WERI-Rb-1 (cell line): ENCODE results near the gene ABCA4.
A peak's percentile ranks its signal among the peaks of the same experiment; 100 is the strongest.
"Not testable (repeated sequence)": the region's sequence is repeated elsewhere in the genome, so short reads cannot be mapped to it uniquely, and the experiment has no call there.

ENCODE experiments used
- DNase-seq: peaks from one replicate; pipeline ENCODE4 v3.0.0-alpha.2; 2020
- H3K27ac ChIP-seq: fragments of 250-450 bp; sonication (Bioruptor Pico); 2 replicates; pipeline ENCODE4 v1.5.1; 2020; ENCODE audit warnings: mild to moderate bottlenecking, moderate library complexity
- H3K27me3 ChIP-seq: fragments of 250-450 bp; sonication (Bioruptor Pico); 2 replicates; pipeline ENCODE4 v1.5.1; 2021; ENCODE audit warnings: mild to moderate bottlenecking, low read depth, moderate library complexity; ENCODE audit not compliant: insufficient read depth, severe bottlenecking
- H3K36me3 ChIP-seq: fragments of 250-450 bp; sonication (Bioruptor Pico); 2 replicates; pipeline ENCODE4 v1.5.1; 2020; ENCODE audit warnings: mild to moderate bottlenecking, moderate library complexity
- H3K4me3 ChIP-seq: 2 replicates; pipeline ENCODE4 v1.5.1; 2011; ENCODE audit warnings: low read depth, mild to moderate bottlenecking, control low read depth, low read length
- H3K9me3 ChIP-seq: fragments of 250-450 bp; sonication (Bioruptor Pico); 2 replicates; pipeline ENCODE4 v1.5.1; 2021; ENCODE audit warnings: mild to moderate bottlenecking, moderate library complexity; ENCODE audit not compliant: severe bottlenecking
- CTCF ChIP-seq: IDR thresholded peaks from 2 replicates; pipeline ENCODE4 v1.5.1; 2011; ENCODE audit warnings: low read depth, mild to moderate bottlenecking, control low read depth, inconsistent platforms, low read length

Gene ABCA4

GRCh38 chr1:94002046-94002787, 118.7 kb downstream of the ABCA4 start:
- TF ChIP-seq CTCF = no peak
- no peak overlapping the region for H3K27ac ChIP-seq
- H3K4me3 ChIP-seq = no peak overlapping the region
- H3K36me3 ChIP-seq = no peaks in the 10 kb centered on the region
- no peaks in the 10 kb centered on the region for H3K9me3 ChIP-seq
- H3K27me3 ChIP-seq = no peaks in the 10 kb centered on the region
- DNase-seq = no peak

- no peak for TF ChIP-seq CTCF
These were observed 119.4 kb downstream of the ABCA4 start for GRCh38 chr1:94001397-94002045.

GRCh38 chr1:94000510-94001282, 120.3 kb downstream of the ABCA4 start:
- H3K9me3 ChIP-seq = no peaks in the 10 kb centered on the region
- peak overlapping the region; percentile 36 for H3K27ac ChIP-seq
- DNase-seq = peak; percentile 46
- TF ChIP-seq CTCF = no peak
- H3K4me3 ChIP-seq = no peak overlapping the region
- no peaks in the 10 kb centered on the region for H3K27me3 ChIP-seq
- H3K36me3 ChIP-seq = no peaks in the 10 kb centered on the region; the same call in 1 of the 2 replicates

More at GRCh38 chr1:94001397-94002045, 119.4 kb downstream of the ABCA4 start:
- Histone ChIP-seq H3K27me3 (no peaks in the 10 kb centered on the region), H3K27ac (no peak overlapping the region; the same call in 1 of the 2 replicates), H3K36me3 (no peaks in the 10 kb centered on the region), H3K4me3 (no peak overlapping the region), H3K9me3 (no peaks in the 10 kb centered on the region)
- DNase-seq = no peak

- no peaks in the 10 kb centered on the region for H3K27me3 ChIP-seq
- no peak for TF ChIP-seq CTCF
- DNase-seq = no peak
- H3K36me3 ChIP-seq = no peaks in the 10 kb centered on the region; the same call in 1 of the 2 replicates
- H3K9me3 ChIP-seq = no peaks in the 10 kb centered on the region
- no peak overlapping the region for H3K4me3 ChIP-seq
- peak overlapping the region; percentile 36 for H3K27ac ChIP-seq
These were observed 121.0 kb downstream of the ABCA4 start for GRCh38 chr1:93999840-94000415.

- H3K36me3 ChIP-seq, H3K9me3 ChIP-seq, H3K4me3 ChIP-seq: not testable (repeated sequence)
These were observed 122.4 kb downstream of the ABCA4 start for GRCh38 chr1:93998532-93998931.

GRCh38 chr1:93997756-93998155, 123.2 kb downstream of the ABCA4 start:
- no peak for TF ChIP-seq CTCF
- Histone ChIP-seq H3K4me3 (no peak overlapping the region), H3K9me3 (no peaks in the 10 kb centered on the region), H3K27ac (no peak overlapping the region), H3K36me3 (no peaks in the 10 kb centered on the region; the same call in none of the 2 replicates), H3K27me3 (no peaks in the 10 kb centered on the region)
- DNase-seq = no peak

More at GRCh38 chr1:93998532-93998931, 122.4 kb downstream of the ABCA4 start:
- DNase-seq, H3K27ac ChIP-seq, H3K27me3 ChIP-seq: not testable (repeated sequence)
